ENCODE measurements around the gene SCRT2. TPM values are rescaled to one million over a fixed set of nuclear protein-coding genes. Genes with fewer than 3 reads are reported as not detected.

SCRT2 gene
- total and polyA plus RNA-seq, 9 of the 15 experiments (the other 6 are each of a cell fraction or from before 2014, with no cell fraction given), result 0.04 to 0.75 (median 0.13) TPM; not detected in 2

GRCh38 chr20:645318-646106 lies 30.1 kb downstream of the SCRT2 start (continued):
- TF ChIP-seq ZNF551 (CRISPR knock-in tag; IDR thresholded peaks at IDR 0.05), result no peak
- TF ChIP-seq SMARCC2 (IDR thresholded peaks at IDR 0.05; ENCODE audit: low read depth), result no peak
- no peak for TF ChIP-seq ZNF766 (CRISPR knock-in tag; conservative IDR thresholded peaks at IDR 0.05)
- TF ChIP-seq RAD21 (CRISPR knock-in tag; conservative IDR thresholded peaks at IDR 0.05 in 1 of 2, IDR thresholded peaks at IDR 0.05 in 1 of 2), result peak; percentile 85 to 86
- TF ChIP-seq RBM34 (IDR thresholded peaks at IDR 0.05; ENCODE audit: borderline replicate concordance, insufficient read depth, low read length), result no peak
- TF ChIP-seq RUNX1 (IDR thresholded peaks at IDR 0.05; ENCODE audit: low read depth), result no peak
- TF ChIP-seq ZC3H11A (IDR thresholded peaks at IDR 0.05; ENCODE audit: low read depth, low read length), result no peak
- no peak for TF ChIP-seq MCM2 (IDR thresholded peaks at IDR 0.05; ENCODE audit: low read depth)
- no peak for TF ChIP-seq TBP (optimal IDR thresholded peaks at IDR 0.05; ENCODE audit: low read depth, low read length)
- TF ChIP-seq, protein P1, sequence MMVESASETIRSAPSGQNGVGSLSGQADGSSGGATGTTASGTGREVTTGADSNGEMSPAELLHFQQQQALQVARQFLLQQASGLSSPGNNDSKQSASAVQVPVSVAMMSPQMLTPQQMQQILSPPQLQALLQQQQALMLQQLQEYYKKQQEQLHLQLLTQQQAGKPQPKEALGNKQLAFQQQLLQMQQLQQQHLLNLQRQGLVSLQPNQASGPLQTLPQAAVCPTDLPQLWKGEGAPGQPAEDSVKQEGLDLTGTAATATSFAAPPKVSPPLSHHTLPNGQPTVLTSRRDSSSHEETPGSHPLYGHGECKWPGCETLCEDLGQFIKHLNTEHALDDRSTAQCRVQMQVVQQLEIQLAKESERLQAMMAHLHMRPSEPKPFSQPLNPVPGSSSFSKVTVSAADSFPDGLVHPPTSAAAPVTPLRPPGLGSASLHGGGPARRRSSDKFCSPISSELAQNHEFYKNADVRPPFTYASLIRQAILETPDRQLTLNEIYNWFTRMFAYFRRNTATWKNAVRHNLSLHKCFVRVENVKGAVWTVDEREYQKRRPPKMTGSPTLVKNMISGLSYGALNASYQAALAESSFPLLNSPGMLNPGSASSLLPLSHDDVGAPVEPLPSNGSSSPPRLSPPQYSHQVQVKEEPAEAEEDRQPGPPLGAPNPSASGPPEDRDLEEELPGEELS (CRISPR knock-in tag; IDR thresholded peaks at IDR 0.05; ENCODE audit: borderline replicate concordance), result no peak
- TF ChIP-seq DNMT1 (IDR thresholded peaks at IDR 0.05), result no peak
- TF ChIP-seq ZFX (CRISPR knock-in tag; IDR thresholded peaks at IDR 0.05), result no peak
- TF ChIP-seq MCM3 (IDR thresholded peaks at IDR 0.05), result no peak
- TF ChIP-seq ZBTB1 (CRISPR knock-in tag; IDR thresholded peaks at IDR 0.05; ENCODE audit: borderline replicate concordance, low read depth), result no peak
- TF ChIP-seq ZNF140 (CRISPR knock-in tag; IDR thresholded peaks at IDR 0.05), result no peak
- no peak for TF ChIP-seq GTF2F1 (IDR thresholded peaks at IDR 0.05; ENCODE audit: low read depth, low read length)
- TF ChIP-seq IFI16 (CRISPR knock-in tag; IDR thresholded peaks at IDR 0.05), result no peak
- TF ChIP-seq ATF7 (IDR thresholded peaks at IDR 0.05), result no peak; the same call in 1 of the 2 replicates
- no peak for TF ChIP-seq ZNF41 (CRISPR knock-in tag; conservative IDR thresholded peaks at IDR 0.05)
- TF ChIP-seq USF1 (CRISPR knock-in tag; IDR thresholded peaks at IDR 0.05), result 0 out of 2 replicates have a peak, but pooled peaks have one; percentile 16
- no peak for TF ChIP-seq RBM39 (optimal IDR thresholded peaks at IDR 0.05; ENCODE audit: low read depth, low read length)
- TF ChIP-seq, protein P2, sequence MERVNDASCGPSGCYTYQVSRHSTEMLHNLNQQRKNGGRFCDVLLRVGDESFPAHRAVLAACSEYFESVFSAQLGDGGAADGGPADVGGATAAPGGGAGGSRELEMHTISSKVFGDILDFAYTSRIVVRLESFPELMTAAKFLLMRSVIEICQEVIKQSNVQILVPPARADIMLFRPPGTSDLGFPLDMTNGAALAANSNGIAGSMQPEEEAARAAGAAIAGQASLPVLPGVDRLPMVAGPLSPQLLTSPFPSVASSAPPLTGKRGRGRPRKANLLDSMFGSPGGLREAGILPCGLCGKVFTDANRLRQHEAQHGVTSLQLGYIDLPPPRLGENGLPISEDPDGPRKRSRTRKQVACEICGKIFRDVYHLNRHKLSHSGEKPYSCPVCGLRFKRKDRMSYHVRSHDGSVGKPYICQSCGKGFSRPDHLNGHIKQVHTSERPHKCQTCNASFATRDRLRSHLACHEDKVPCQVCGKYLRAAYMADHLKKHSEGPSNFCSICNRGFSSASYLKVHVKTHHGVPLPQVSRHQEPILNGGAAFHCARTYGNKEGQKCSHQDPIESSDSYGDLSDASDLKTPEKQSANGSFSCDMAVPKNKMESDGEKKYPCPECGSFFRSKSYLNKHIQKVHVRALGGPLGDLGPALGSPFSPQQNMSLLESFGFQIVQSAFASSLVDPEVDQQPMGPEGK (CRISPR knock-in tag; IDR thresholded peaks at IDR 0.05; ENCODE audit: borderline replicate concordance), result no peak
- no peak for TF ChIP-seq PHF20 (IDR thresholded peaks at IDR 0.05; ENCODE audit: partially characterized antibody)
- no peak for TF ChIP-seq ZNF324 (CRISPR knock-in tag; IDR thresholded peaks at IDR 0.05)
- TF ChIP-seq KDM5B (IDR thresholded peaks at IDR 0.05; ENCODE audit: insufficient replicate concordance, low read depth, low read length), result no peak

Data from K562 (cell line).